Measurements from ENCODE around the gene RPL13. TPM values are rescaled to one million over a fixed set of nuclear protein-coding genes. Genes with fewer than 3 reads are reported as not detected.
A peak's percentile ranks its signal among the peaks of the same experiment; 100 is the strongest.

RPL13 gene
- total and polyA plus RNA-seq, 9 of the 15 experiments (the other 6 are each of a cell fraction or from before 2014, with no cell fraction given) = 227 to 6,042 (median 1,633) TPM

DNA sequence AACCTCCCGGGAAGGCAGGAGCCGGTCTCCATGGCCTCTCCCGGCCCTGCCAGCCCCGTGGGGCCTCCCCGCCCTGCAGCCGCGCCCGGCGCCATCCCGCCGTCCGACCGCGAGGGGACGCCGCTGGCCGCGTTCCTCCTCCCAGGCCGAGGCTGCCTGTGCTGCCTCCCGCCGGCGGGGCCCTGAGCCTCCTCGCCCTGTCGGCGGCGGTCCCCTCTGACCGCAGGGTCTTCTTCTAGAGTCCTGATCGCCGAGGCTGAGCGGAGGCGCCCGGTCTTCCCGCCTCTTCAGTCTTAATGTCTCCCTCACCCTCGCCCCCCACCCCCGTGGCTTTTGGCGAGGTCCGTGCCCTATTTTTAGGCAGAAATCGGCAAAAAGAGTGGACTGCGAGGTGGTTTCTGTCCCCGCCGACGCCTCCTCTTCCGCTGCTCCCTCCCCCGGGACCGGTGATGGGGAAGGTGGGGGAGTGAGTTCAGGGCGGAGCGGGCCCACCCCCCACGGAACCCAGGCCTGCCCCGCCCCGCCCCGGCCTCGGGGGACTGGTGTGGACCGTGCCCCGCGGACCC, 14.3 kb downstream of the RPL13 start (continued):
- no peak for TF ChIP-seq JUN (IDR thresholded peaks at IDR 0.05; ENCODE audit: borderline replicate concordance, low read depth, low read length)
- TF ChIP-seq JUN (CRISPR knock-in tag; IDR thresholded peaks at IDR 0.05; ENCODE audit: borderline replicate concordance) = no peak
- no peak for TF ChIP-seq ZNF239 (CRISPR knock-in tag; IDR thresholded peaks at IDR 0.05)
- TF ChIP-seq CHD4 (IDR thresholded peaks at IDR 0.05; ENCODE audit: insufficient read depth, insufficient replicate concordance, low read depth, low read length, poor library complexity, severe bottlenecking) = no peak
- TF ChIP-seq ZBTB8A (IDR thresholded peaks at IDR 0.05; ENCODE audit: partially characterized antibody) = no peak
- TF ChIP-seq MTA2 (IDR thresholded peaks at IDR 0.05; ENCODE audit: low read depth) = no peak
- TF ChIP-seq NCOA6 (IDR thresholded peaks at IDR 0.05) = no peak; the same call in 1 of the 2 replicates
- TF ChIP-seq MYBL2 (IDR thresholded peaks at IDR 0.05; ENCODE audit: low read depth) = no peak
- no peak for TF ChIP-seq MYBL2 (CRISPR knock-in tag; IDR thresholded peaks at IDR 0.05; ENCODE audit: borderline replicate concordance)
- TF ChIP-seq BMI1 (IDR thresholded peaks at IDR 0.05; ENCODE audit: low read length) = no peak
- TF ChIP-seq NR2C1 (IDR thresholded peaks at IDR 0.05) = no peak
- TF ChIP-seq NR2C1 (tag; IDR thresholded peaks at IDR 0.05) = no peak
- peak in 1 of 2 experiments; percentile 81; a peak in 2 of 4 replicates for TF ChIP-seq NONO (IDR thresholded peaks at IDR 0.05; ENCODE audit: low read depth in 2 of 2, low read length in 1 of 2)
- TF ChIP-seq RFX7 (CRISPR knock-in tag; IDR thresholded peaks at IDR 0.05) = no peak
- no peak for TF ChIP-seq FOXM1 (IDR thresholded peaks at IDR 0.05; ENCODE audit: low read depth)
- no peak for TF ChIP-seq FOXM1 (CRISPR knock-in tag; IDR thresholded peaks at IDR 0.05; ENCODE audit: low read depth)
- TF ChIP-seq ZNF316 (IDR thresholded peaks at IDR 0.05) = no peak
- no peak for TF ChIP-seq CREBBP (IDR thresholded peaks at IDR 0.05; ENCODE audit: low read depth, low read length)
- no peak for TF ChIP-seq ARNT (IDR thresholded peaks at IDR 0.05)
- TF ChIP-seq NFYB (IDR thresholded peaks at IDR 0.05; ENCODE audit: extremely low read depth, insufficient read length) = no peak
- no peak for TF ChIP-seq ZNF174 (CRISPR knock-in tag; IDR thresholded peaks at IDR 0.05)
- TF ChIP-seq PTRF (tag; IDR thresholded peaks at IDR 0.05) = no peak
- TF ChIP-seq, protein P1, sequence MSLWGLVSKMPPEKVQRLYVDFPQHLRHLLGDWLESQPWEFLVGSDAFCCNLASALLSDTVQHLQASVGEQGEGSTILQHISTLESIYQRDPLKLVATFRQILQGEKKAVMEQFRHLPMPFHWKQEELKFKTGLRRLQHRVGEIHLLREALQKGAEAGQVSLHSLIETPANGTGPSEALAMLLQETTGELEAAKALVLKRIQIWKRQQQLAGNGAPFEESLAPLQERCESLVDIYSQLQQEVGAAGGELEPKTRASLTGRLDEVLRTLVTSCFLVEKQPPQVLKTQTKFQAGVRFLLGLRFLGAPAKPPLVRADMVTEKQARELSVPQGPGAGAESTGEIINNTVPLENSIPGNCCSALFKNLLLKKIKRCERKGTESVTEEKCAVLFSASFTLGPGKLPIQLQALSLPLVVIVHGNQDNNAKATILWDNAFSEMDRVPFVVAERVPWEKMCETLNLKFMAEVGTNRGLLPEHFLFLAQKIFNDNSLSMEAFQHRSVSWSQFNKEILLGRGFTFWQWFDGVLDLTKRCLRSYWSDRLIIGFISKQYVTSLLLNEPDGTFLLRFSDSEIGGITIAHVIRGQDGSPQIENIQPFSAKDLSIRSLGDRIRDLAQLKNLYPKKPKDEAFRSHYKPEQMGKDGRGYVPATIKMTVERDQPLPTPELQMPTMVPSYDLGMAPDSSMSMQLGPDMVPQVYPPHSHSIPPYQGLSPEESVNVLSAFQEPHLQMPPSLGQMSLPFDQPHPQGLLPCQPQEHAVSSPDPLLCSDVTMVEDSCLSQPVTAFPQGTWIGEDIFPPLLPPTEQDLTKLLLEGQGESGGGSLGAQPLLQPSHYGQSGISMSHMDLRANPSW (CRISPR knock-in tag; IDR thresholded peaks at IDR 0.05) = no peak
- no peak for TF ChIP-seq ZNF507 (tag; conservative IDR thresholded peaks at IDR 0.05)
- TF ChIP-seq, protein P2, sequence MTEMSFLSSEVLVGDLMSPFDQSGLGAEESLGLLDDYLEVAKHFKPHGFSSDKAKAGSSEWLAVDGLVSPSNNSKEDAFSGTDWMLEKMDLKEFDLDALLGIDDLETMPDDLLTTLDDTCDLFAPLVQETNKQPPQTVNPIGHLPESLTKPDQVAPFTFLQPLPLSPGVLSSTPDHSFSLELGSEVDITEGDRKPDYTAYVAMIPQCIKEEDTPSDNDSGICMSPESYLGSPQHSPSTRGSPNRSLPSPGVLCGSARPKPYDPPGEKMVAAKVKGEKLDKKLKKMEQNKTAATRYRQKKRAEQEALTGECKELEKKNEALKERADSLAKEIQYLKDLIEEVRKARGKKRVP (CRISPR knock-in tag; IDR thresholded peaks at IDR 0.05) = no peak
- no peak for TF ChIP-seq SP1 (CRISPR knock-in tag; IDR thresholded peaks at IDR 0.05)
- TF ChIP-seq DPF2 (IDR thresholded peaks at IDR 0.05) = no peak
- no peak for TF ChIP-seq TEAD4 (IDR thresholded peaks at IDR 0.05; ENCODE audit: low read length)
- TF ChIP-seq TEAD4 (CRISPR knock-in tag; IDR thresholded peaks at IDR 0.05; ENCODE audit: borderline replicate concordance) = no peak
- no peak for TF ChIP-seq TAL1 (IDR thresholded peaks at IDR 0.05)
- peak in 1 of 2 experiments; percentile 56; a peak in 1 of 3 replicates for TF ChIP-seq CBX3 (IDR thresholded peaks at IDR 0.05; ENCODE audit: borderline replicate concordance in 1 of 2, low read length in 2 of 2)
